Esophagus mucosa (tissue), 1 donor: ENCODE data around the gene SLC16A1. TPM values are rescaled to one million over a fixed set of nuclear protein-coding genes. Genes with fewer than 3 reads are reported as not detected.

Source experiments
- ATAC-seq: fragments of 200-7000 bp; cut with Tn5 transposase; one replicate; pipeline ENCODE4 v1.9.1; 2020
- total RNA-seq: library from RNA; stranded (reverse); gene quantifications from one replicate; pipeline ENCODE4 v1.2.4, GENCODE V29; 2023
- donor health status: DM: yes; HTN: yes; CAD: no.

The SLC16A1 gene
- total RNA-seq, 1 donor from 2014 or later: 54.8 TPM

DNA sequence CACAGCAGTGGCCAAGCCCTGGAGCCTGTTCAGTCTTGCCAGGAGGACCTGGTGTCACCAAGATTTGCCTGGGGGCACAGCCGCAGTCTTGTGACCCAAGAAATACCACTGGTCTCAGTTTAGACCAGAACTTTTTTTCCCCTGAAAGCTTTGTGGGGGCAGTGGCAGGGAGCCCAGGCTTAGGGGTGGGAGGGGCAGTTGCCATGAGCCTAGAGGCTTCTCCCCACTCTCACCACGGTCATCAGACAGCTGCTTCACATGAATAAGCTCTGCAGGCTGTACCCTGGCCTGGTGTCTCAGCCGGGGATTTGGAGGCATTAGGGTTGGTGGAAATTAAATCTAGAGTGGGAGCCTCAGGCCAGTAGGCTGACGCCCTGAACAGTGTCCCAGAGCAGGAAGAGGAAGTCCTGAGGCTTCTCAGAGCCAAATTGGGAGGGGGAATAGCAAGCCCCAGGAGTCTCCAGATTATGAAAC lies 73.7 kb downstream of the SLC16A1 start:
- ATAC-seq: peak; percentile 53

DNA sequence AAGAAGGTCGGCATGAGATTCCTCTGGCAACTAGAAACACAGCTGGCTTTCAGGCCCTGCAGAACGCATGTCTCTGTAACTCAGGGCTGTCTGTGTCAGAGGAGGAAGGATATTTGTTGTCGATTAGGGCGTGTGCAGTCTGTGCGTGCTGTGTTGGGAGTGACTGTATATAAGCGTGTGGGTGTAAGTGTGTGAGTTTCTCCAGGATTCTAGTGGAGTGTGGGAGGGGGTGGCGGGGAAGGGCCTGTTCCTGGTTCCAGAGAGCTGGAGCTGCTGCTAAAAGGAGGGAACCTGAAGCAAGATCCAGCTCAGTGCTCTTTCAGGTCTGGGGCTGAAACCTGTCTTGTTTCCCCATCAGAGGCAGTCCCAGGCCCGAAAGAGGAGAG lies 74.3 kb downstream of the SLC16A1 start:
- peak; percentile 87 for ATAC-seq

DNA sequence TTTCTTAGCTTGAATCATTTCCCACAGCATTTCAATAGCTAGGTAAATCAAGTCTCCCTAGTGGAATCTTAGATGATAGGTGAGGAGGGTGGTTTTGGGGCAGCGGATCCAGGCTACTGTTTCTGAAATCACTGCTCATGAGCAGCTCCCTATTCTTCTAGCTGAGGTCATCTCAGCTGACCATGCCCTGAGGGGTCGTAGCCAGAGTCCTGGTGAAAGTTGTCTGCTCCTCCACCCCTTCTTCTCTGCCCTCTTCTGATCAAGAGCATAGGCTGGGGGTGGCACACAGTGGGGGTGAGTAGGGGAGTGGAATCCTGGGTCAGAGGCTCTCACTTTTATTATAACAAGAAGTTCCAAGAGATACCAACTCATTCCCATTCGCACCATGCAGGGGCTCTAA lies 76.2 kb downstream of the SLC16A1 start:
- no peak for ATAC-seq

DNA sequence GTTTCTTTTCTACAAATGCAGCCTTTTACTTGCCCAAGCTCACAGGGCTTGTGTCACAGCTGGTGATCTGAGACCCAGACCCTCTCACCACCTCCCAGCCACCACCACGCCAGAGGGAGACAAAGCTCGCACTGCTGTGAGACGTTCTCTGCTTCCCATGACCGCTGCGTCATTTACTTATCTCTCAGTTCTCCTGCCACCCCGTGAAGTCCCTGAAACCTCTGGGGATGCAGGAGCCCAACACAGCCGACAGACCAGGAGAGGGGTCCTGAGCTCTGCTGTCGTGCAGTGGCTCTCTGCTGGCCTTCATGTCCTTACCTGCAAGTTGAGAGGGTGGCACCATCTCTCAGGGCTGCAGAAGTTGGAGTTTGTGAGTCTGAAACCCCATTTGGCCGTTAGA lies 77.7 kb downstream of the SLC16A1 start:
- ATAC-seq: no peak

DNA sequence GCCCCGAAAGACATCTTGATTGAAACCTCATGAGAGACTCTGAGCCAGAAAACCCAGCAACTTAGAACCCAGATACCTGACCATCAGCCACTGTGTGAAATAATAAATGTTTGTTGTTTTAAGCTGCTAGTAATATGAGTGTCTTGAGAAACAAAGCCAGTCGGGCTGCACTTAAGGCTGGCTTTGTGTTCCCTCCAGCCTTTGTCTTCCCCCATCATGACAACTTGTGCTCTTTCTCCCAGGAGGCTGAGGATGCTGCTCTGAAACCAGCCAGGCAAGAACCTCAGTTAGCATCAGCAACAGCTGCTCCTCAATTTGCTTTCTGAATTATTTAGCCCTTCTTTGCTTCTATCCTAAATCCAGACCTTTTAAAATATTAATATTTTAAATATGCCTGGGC lies 78.2 kb downstream of the SLC16A1 start:
- ATAC-seq: no peak

DNA sequence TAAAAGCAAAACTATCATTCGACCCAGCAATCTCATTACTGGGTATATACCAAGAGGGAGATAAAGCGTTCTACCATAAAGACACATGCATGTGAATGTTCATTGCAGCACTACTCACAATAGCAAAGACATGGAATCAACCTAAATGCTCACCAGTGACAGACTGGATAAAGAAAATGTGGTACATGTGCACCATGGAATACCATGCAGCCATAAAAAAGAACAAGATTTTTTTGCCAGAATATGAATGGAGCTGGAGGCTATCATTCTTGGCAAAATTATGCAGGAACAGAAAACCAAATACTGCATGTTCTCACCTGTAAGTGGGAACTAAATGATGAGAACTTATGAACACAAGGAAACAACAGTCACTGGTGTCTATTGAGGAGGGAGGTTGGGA lies 79.7 kb downstream of the SLC16A1 start:
- ATAC-seq: no peak

DNA sequence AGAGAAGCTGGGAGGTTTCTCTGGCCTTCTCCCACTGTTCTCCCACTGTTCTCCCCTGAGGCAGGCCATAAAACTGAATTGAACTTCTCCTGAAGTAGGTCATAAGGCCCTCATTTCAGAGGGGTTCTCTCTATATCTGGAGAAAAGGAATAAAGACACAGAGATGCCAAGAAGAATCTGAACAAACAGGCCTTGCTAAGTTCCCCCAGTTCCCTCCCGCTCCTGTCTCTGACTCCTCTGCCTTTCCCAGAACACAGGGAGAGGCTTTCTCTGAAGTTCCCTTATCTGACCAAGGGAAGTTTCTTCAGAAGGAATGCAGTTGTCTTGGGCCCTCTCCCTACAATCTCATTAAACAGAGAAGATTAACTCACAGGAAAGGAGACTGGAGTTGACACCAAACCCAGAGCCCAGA lies 83.4 kb downstream of the SLC16A1 start:
- ATAC-seq: no peak

DNA sequence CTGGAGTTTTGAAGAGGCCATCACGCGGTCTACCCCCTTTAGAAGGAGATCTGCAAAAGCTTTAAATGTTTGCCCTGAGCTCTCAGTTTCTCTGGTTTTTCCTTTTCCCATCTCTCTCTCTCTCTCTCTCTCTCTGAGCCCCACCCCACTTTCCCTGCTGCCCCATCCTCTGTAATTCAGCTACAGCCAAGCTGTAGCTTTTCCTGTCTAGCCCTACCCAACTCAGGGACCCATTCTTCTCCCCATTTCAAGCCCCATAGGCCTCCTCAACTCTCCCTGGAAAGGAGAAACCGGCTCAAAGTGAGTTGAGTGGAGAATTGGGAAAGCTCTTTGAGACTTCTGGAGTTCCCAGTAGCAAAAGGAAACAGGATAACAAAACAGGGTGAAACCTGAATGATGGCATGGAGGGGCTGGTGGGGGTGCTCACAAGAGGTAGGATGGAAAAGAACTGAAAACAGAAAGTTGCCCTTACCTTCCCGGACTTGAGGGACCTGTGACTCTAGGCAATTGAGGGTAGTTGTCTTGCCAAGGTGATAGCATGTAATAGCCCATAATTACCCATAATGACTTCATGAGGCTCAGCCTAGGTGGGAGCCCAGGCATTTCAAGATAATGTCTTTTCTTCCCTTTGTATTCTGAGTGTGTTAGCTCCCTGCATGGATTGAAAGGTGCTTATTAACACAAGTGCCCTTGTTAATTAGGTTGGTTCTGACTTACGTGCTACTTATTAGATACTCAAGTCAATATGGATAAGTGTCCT lies 84.9 kb downstream of the SLC16A1 start:
- no peak for ATAC-seq

DNA sequence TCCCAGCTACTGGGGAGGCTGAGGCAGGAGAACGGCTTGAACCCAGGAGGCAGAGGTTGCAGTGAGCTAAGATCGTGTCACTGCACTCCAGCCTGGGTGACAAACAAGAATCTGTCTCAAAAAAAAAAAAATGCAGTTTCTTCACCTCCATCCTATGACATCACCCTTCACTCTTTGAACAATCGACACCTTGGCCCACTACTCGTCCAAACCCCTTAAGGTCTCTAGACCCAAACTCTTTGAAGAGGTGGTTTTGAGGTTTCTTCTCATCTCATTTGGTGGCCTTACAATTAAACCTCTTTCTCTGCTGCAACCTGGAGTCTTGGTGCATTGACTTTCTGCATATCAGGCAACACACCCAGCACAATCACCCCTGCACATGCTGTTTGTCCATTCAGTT lies 86.1 kb downstream of the SLC16A1 start:
- ATAC-seq: no peak

DNA sequence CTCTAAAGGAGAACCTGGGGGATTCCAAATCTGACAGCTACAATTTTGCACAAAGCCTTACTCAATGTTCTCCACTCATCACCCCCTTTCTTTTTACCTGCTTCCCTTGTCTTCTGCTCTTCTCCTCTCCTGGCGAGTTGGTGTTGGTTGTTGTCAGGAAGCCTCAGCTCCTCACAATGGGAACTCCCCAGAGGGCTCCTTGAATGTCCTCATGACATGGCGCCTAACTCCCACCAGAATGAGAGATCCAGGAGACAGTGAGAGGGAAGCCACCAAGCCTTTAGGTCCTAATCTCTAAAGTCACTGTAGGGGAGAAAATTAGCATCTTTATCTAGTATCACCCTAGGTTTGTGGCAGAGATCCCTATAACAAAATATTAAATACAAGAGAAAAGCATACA lies 87.8 kb downstream of the SLC16A1 start:
- no peak for ATAC-seq

DNA sequence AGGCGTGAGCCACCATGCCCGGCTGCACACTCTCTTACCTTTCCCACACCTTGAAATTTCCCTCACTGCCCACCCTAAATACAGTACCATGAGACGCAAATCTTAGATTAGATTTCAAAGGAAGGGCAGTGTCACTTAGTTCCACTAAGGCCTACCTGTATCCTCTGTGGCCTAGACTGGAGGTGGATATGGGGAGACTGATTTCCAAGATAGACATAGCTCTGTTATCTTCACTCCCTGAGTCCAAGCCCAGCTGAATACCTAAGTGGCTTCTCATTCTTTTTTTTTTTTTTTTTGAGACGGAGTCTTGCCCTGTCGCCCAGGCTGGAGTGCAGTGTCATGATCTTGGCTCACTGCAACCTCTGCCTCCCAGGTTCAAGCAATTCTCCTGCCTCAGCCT lies 89.0 kb downstream of the SLC16A1 start:
- ATAC-seq: no peak

DNA sequence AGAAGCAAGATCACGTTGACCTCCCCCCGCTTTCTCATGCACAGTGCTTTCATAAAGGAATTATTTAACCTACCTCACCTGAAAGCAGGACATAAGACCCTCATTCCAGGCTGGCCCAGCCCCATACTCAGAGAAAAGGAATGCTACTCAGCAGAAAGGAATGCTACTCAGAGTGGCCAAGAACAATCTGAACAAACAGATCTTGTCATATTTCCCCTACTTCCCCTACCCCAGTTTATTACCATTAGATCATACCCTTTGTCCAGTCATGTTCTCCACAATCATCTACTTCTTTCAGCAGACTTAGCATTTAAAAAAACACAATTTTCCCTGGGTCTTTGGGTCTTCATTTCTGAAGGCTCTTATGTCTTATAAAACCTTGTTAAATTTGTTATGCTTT lies 89.8 kb downstream of the SLC16A1 start:
- ATAC-seq: no peak

DNA sequence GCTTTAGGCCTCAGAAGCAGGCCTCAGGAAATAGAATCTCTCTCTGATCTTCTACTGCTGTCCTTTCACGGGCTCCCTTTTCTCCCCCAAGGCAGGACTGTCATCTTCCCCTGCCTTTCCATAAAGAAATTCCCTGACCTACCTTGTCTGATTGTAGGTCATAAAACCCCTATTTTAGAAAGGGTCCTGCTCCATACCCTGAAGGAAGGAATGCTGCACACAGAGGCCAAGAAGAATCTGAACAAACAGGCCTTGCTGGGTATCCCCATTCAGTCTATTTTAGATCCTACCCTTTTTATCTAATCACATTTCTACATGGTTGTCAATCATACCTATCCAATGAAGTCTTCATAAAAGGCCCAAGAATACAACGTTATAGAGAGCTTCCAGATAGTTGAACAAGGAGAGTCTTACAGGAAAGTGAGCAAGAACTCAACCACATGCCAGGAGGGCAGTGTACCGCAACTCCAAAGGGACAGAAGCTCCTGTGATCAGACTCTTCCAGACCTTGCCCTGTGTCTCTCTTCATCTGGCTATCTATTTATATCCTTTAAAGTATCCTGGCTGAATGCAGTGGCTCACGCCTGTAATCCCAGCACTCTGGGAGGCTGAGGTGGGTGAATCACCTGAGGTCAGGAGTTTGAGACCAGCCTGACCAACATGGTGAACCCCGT lies 93.1 kb downstream of the SLC16A1 start:
- ATAC-seq: no peak

Other genes starting within 250 kb of the SLC16A1 start
- 69.5 TPM for gene RHOC, start 249.1 kb downstream of the SLC16A1 start, total RNA-seq
- 2.1 TPM for gene PPM1J, start 240.9 kb downstream of the SLC16A1 start, total RNA-seq
- 8.1 TPM for gene LRIG2, start 117.0 kb upstream of the SLC16A1 start, total RNA-seq